Activated CD8-positive, alpha-beta memory T cell treated with anti-CD3 and anti-CD28 coated beads for 48 hours (primary cell): ENCODE measurements around the gene HOXD9.
A peak's percentile ranks its signal among the peaks of the same experiment; 100 is the strongest.

Experiments
- DNase-seq, 3 experiments: peaks; one replicate each; pipeline ENCODE4 v3.0.0-alpha.2; 2020; ENCODE audit warnings: low read depth in 2 of 3, low spot score in 2 of 3

The HOXD9 gene

GRCh38 chr2:176085861-176086771 is 36.4 kb upstream of the HOXD9 start:
- DNase-seq, result no peak

- no peak for DNase-seq
Observed at GRCh38 chr2:176087330-176088047, 35.0 kb upstream of the HOXD9 start.

GRCh38 chr2:176088048-176088936 is 34.2 kb upstream of the HOXD9 start:
- no peak for DNase-seq

GRCh38 chr2:176088937-176089842 is 33.3 kb upstream of the HOXD9 start:
- no peak for DNase-seq

GRCh38 chr2:176089843-176090395 is 32.6 kb upstream of the HOXD9 start:
- no peak for DNase-seq

GRCh38 chr2:176090862-176091261 is 31.7 kb upstream of the HOXD9 start:
- no peak for DNase-seq

GRCh38 chr2:176091329-176092258 is 30.9 kb upstream of the HOXD9 start:
- DNase-seq, result no peak

- no peak for DNase-seq
Observed at GRCh38 chr2:176092270-176093144, 30.0 kb upstream of the HOXD9 start, which contains the start of gene HOXD13. TSS of gene HOXD13 (plus strand) at chr2:176092721. CDS start at chr2:176092891, 170 bp downstream.

GRCh38 chr2:176093145-176093897 is 29.2 kb upstream of the HOXD9 start:
- no peak for DNase-seq

- DNase-seq, result no peak
Observed at GRCh38 chr2:176093898-176094249, 28.6 kb upstream of the HOXD9 start.

GRCh38 chr2:176094349-176094748 is 28.2 kb upstream of the HOXD9 start:
- DNase-seq, result no peak

- no peak for DNase-seq
Observed at GRCh38 chr2:176095421-176095820, 27.1 kb upstream of the HOXD9 start.

GRCh38 chr2:176096243-176096985 is 26.1 kb upstream of the HOXD9 start:
- DNase-seq, result no peak

GRCh38 chr2:176096986-176097819 is 25.3 kb upstream of the HOXD9 start:
- DNase-seq, result peak in 1 of 3 experiments; percentile 37

- DNase-seq, result no peak
Observed at GRCh38 chr2:176097820-176098365, 24.6 kb upstream of the HOXD9 start.
